NCI-H2107 treated with DMSO at 0.1 percent for 48 hours (cell line): ENCODE results near the gene UCHL1.

ENCODE experiments used
- DNase-seq: peaks from one replicate; lab custom pipeline; 2025; ENCODE audit not compliant: unreplicated experiment; lab: John Stamatoyannopoulos, UW

Gene UCHL1

DNA sequence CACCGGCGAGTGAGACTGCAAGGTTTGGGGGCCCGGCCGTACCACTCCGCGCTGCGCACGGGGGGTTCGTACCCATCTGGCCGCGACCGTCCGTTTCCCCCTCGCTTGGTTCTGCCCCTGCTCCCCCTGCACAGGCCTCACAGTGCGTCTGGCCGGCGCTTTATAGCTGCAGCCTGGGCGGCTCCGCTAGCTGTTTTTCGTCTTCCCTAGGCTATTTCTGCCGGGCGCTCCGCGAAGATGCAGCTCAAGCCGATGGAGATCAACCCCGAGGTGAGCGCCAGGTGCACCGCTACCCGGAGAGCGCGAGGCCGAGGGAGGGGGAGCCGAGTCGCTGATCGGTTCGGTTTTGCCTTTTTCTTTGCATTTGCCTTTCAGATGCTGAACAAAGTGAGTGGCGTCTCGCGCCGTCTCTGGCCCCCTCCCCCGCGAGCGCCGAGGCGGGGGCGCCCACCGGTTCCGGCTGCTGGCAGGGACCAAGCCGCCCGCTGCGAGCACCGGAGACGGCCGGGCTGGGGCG lies at the start of gene UCHL1:
Gene UCHL1, plus strand, starts transcription at position 189 of the 517 bp plus-strand sequence. Its CDS starts 49 bp downstream, at position 238.
- peak; percentile 82 for DNase-seq

DNA sequence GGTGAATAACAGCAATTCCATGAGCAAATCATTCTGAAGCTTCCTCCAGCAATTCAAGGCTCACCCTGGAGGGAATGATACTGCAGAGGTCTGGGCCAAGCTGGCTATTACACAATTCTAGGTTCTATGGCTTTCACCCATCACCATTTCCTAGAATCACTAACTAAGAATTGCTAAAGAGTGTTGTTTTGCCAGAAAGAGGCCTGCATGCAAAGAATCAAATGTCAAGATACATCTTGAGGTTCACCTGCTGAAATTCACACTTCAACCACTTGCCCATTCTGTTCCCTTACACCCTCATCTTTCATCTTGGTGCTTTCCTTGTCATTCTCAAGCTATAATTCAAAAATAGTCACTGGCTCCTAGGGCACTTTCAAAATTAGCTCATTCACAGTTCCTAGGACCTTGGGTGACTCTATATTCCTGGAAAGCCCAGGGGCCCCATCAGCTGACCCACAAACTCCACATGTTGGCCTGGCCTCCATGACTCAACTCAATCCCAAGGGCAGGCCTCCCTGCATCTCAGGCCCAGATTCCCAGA lies 49.4 kb upstream of the UCHL1 start:
- no peak for DNase-seq

DNA sequence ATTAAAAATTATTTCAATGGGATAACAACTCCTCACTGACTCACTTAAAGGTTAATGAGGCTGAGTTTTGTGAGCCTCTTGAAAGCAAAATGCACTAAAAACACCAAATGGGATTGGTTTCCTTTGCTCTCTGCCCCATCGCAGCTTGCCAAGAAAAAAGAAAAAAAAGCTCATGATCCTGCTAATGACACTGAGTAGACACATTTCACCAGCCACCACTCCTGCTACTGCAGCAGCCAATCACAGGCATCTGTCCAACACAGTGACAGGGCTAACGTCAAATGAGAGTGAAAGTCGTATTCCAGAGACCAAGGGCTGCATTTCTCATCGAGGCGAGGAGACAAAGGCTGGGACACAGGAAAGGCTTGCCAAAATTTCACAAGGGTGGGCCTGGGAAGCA lies 47.5 kb upstream of the UCHL1 start:
- no peak for DNase-seq

DNA sequence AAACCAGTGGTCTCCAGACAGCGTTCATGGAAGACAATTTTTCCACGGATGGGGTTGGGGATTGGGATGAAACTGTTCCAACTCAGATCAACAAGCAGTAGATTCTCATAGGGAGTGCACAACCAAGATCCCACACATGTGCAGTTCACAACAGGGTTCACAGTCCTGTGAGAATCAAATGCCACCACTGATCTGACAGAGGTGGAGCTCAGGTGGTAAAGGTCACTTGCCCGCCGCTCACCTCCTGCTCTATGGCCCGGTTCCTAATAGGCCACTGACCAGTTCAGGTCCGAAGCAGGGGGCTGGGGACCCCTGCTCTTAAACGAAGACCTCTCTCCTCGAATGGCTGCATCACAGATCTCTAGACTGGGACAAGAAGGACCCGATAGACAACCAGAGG lies 46.8 kb upstream of the UCHL1 start:
- DNase-seq = no peak

DNA sequence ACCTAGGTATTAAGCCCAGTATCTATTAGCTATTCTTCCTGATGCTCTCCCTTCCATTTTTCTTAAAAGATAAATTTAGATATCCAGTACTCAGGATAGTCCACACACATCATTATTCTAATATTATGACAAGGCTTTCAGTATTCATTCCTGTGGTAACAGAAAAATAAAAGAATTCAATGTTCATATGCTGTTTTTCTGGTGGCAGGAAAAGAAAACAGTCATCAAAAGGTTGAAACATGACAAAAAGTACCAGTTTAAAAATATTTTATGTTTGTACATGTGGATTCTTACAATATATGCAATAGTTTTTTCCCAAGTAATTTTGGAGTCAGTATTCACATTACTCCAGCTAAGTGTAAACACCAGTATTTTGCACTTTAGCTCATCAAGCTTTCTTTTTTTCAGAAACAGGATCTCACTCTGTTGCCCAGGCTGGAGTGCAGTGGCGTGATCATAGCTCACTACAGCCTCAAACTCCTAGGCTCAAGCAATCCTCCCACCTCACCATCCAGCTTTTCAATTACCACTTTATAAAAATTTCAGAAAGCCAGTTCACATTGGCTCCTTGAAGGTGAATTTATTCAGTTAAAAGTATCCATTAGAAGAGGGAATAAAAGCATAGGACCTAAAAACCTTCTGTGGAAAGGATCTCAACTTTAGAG lies 44.6 kb upstream of the UCHL1 start:
- no peak for DNase-seq

DNA sequence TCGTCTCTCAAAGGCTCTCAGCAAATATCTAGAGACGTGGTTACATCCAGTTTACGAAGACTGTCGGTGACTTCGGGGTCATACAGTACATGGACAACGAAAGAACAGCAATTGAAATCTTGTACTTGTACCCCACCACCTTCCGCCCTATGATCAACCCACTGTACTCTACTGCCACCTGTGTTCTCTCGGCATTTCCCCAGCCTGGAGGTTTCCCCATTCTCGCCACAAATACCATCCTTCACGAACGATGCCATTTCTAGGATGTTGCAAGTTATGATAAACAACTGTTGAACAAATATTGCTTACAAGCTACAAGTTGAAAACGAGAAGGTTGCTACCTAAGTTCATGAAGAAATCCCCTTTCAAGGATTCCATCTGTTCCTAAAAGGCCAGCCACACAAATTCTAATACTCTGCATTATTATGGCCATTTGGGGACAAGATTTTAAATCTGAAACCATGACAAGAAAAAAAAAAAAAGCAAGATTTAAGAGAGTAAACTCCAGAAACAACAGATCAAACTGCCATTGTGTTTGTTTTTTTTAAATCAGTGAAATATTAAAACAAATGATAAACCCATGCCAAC lies 44.0 kb upstream of the UCHL1 start:
- DNase-seq = peak; percentile 49

DNA sequence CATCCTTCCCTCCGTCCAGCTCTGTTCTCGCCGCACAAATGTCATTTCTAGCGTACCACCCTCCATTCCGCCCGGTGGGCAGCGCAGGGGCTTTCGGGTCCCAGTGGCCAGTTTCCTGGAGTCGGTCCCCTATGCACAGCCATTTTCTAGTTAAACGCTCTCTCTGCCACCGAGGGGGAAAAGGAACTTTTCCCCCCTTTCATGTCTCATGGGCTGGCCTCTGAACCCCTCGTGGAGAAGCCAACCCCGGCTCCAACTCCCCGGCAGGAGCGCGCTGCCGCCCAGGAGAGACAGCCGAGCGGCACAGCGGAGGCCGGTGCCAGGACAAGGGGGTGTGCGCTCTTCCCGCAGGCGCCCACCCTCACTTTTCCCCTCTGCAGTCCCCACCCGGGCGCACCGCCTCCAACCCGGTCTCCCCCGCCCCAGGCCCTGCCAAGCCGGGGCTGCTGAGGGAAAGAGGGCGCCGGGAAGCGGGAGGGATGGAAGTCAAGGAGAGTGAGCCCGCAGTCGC lies 43.0 kb upstream of the UCHL1 start:
- DNase-seq = no peak

DNA sequence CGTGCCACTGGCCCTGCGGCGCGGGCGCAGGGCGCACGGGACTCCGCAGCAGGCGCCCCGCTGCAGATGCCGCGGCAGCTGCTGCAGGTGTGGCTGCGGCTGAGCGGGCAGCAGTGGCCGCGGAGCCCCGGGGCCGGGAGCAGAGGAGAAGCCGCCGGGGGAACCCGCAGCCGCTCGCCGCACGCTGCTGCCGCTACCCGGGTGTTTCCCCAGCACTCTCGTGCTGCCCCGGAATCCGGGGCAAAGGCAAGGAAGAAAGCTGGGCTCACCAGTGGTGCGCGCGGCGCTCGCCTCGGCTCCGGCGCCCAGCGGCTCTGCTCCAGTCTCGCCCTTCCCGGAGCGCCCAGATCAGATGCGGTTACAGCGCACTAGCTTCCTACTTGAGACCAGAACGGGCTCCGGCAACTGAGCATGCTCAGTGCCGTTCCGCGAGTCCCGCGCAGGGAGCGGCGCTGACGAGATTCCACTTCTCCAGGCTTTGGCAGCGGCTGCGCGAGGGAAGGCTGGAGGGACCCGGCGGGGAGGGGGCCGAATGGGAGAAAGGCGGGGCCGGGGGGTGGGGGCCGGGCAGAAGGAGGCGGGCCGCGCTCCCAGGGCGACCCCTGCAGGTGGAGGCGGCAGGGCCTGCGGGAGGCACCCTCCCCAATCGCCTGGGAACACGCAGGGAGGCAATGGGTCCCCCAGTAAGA lies 42.4 kb upstream of the UCHL1 start, which contains the start of gene APBB2:
Gene APBB2, minus strand, starts transcription at position 407 of the 689 bp plus-strand sequence. CDS start 181,288 bp downstream, outside the sequence.
- DNase-seq = peak; percentile 72

DNA sequence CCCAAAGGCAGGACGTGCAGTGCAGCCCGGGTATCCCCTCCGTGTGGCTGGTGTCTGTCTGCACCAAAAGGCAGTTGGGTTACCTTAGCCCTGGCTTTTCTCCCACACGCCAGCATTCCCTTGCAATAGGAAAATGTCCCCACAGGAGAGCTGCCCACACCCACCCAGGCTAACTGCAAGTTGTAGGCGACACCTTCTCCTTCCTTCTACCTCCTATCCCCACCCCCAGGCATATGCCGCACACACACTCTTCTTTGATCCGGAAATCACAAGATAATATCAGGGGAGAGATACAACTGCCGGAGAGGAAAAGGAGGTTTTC lies 41.9 kb upstream of the UCHL1 start:
- no peak for DNase-seq

DNA sequence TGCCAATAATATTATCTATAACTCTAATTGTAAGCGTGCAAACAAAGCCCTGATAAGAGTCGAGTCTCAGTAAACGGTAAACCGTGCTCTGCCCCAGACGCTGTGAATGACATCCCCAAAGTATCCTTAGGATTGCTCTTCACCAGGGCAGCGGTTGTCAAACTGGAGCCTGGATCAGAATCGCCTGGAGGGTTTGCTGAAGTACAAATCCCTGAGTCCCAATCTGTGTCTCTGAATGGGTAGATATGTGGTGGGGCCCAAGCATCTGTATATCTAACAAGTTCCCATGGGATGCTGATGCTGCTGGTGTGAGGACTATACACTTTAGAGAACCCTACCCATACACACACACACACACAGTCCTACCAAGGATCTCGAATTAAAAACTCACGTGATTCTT lies 41.6 kb upstream of the UCHL1 start:
- DNase-seq = no peak

DNA sequence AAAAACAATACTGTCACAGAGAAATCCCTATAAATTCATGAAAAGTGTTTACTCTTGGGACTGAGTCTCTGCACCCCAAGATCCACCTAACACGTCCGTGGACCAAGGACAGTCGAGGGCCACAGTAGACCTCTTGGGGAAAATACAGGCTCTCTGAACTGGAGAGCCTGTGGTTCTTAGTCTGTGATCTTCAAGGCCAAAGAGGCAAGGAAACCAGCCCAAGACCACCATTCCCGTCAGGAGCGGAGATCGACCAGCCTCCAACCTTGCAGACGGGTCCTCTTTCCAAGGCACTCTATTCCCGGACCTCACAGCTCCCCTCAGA lies 40.8 kb upstream of the UCHL1 start:
- DNase-seq = no peak

DNA sequence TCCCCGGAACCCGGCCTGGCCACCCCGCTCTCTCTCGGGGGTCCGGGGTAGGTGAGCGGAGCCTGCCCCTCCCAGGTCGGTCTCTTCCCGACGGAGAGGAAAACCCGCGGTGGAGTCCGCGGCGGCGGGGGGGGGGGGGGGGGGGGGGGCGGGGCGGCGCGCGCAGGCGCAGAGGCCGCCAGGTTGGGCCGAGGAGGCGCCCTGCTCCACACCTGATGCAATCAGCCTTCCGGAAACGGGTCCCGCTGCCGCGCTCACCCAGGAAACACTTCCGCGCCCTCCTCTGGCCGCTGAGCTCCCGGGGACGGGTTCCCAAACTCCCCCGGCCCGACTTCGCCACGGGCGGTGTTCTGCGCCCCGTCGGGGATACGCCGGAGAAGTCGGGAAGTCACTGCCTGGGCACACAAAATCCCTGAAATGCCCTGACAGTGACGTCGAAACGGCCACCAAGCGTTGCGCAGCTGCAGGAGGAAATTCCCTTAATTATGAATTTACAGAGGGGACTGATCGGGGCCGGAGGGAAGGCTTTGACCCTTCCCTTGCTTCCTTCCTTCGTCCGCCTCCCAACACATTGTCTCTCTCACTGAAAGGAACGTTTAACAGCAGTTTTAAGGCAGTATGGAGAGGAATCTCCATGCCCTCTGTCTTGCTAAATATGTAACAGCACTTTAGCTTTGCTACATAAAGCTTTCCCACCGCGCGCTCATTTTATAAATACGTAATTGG lies 40.3 kb upstream of the UCHL1 start:
- peak; percentile 42 for DNase-seq

DNA sequence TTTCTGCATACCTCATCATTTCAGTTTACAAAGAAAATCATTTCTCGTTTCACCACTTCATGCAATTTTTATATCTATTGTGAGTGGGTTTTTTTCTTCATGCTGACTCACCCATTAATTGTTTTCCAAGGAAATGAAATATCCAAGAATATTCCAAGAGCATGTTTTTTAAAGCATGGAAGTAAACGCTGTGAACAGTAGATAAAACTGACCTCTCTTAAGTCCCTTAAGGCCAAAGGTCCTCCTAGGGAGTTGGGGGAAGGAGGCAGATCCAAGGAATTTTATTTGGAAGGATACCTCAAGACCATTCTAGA lies 39.8 kb upstream of the UCHL1 start:
- no peak for DNase-seq

DNA sequence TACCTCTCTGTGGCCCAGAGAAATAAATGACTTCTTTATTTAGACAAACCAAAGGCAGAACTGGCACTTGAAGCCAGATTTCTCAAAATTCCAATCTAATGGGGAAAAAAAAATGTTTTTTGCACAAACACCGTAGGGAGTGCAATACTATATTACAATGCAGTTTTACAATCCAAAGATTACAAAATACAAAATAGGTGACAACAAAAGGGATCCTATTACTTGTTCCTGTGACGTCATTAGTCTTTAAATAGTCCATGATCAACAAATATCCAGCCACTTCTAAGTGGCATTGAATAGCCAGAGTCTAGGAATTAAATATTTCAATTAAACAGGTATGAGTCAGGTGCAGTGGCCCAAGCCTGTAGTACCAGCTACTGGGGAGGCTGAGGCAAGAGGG lies 39.4 kb upstream of the UCHL1 start:
- DNase-seq = no peak

DNA sequence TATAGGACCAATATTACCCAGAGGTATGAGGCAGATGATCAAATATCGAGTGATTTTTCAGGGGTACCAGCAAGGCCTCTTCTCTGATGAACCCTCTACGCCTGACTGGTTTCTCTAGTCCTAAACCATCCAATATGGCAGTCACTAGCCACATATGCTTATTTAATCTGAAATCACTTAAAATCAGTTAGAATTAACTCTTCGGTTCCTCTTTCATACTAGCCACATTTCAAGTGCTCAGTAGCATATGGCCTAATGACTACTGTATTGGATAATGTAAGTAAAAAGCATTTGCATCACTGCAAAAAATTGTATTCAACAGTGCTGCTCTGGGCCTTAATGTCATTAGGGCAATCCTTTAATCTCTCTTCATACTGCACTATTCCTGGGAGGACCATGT lies 38.0 kb upstream of the UCHL1 start:
- DNase-seq = no peak

DNA sequence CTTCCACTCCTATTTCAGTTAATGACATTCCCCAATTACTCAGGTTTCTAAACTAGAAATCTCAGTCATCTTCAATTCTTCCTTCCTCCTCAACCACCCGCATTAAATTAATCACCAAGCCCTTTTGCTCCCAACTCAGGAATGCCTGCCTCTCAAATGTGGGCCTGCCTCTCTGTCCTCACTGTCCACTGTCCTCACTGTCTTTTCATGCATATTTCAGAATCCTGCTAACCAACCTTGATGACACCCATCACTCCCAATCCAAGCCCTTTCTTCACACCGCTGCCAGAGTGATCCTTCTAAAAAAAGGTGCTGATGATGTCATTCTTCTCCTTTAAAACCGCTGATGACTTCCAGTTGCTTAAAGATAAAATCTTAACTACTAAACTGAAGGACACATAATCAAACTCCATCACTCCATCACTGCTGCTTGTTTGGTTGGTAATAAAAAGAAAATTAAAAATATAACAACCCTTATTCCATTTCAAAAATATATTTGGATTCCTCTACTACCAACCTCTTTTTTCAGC lies 37.2 kb upstream of the UCHL1 start:
- no peak for DNase-seq

DNA sequence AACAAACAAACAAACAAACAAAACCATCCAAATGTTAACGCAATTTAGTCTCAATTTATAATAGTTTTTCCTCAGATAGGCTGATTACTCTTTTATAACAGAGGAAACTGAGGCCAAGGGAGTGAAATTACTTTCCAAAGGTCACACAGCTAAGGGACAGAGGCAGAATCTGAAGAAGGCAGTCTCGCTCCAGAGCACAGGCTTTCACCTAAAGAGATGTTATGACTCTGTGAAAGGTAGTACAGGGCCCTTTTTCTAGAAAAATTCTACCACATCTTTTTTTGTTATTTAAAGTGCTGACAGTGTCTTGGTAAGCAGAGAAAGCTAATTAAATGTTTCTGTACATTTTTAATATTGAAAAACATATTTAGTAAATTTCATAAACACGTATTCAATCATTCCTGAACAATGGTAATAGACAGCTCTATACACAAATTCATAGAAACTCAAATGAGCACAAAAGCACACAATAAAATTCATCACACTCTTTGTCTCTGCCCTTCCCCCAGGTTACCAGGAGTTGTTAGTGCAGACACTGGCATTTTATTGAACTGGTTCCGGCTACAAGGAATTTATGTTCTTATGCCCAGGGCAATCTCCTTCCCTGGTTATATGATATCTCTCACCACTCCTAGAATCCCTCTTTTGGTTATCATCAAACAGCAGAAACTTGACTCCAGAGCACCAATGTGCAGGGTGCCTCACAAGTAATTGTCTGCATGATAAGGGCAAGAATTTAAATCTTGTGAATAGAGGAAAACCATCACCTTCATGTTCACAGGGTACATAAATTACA lies 34.7 kb upstream of the UCHL1 start:
- no peak for DNase-seq

DNA sequence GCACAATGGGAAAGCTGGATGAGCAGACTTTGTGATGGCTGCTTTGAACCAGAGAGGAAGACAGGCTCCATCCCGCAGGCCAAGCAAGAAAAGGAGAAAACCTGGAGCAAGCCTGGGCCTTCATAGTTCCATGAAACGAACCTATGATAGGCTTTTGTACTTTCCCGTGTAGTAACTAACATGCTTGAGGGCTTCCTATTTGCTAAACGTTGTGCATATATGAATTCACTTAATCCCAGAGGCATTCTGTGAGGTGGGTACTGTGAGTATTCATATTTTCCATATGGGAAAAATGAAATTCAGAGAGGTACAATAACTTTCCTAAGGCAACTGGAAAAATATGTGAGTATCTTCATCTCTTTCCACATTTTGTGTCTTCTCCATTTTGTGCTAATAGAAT lies 28.8 kb upstream of the UCHL1 start:
- DNase-seq = no peak

DNA sequence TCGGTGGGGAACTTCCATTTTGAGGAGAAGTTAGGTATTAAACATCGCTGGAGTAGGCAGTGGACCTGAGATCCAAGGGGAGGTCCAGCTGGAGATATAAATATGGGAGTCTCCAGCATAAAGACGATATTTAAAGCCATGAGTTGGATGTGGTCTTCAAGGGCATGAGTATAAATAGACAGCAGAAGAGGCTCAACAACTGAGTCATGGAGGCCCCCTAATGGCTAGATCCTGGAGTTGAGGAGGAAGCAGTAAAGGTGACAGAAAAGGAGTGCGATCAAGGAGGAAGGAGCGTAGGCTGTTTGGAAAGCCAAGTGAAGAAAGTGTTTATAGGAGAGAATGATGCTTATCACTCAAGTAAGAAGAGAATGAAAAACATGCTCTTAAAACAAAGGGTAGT lies 24.3 kb upstream of the UCHL1 start:
- no peak for DNase-seq

DNA sequence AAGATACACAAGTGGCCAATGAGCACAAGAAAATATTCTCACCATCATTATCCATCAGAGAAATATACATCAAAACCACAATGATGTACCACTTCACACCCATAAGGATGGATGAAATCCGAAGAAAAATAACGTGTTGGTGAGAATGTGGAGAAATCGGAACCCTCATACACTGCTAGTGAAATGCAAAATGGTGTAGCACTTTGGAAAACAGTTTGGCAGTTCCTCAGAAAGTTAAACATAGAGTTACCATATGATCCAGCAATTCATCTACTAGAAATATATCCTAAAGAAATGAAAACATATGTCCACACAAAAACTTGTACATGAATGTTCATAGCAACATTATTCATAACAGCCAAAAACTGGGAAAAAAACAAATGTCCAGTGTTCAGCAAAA lies 23.9 kb upstream of the UCHL1 start:
- DNase-seq = no peak
